Transverse colon (tissue), 4 donors: Measurements from ENCODE around the gene AGAP1. TPM values are rescaled to one million over a fixed set of nuclear protein-coding genes. Genes with fewer than 3 reads are reported as not detected.

Experiments
- DNase-seq: peaks from one replicate; pipeline ENCODE4 v3.0.0-alpha.2; 2019
- H3K27ac ChIP-seq, 4 donors: fragments of 200-600 bp; sonication (generic); 2 replicates each; pipeline ENCODE4 v1.5.1; 2016 to 2018; ENCODE audit warnings: inconsistent platforms in 4 of 4
- H3K27me3 ChIP-seq: fragments of 200-600 bp; sonication (generic); 2 replicates; pipeline ENCODE4 v1.5.1; 2017; ENCODE audit warnings: inconsistent platforms
- H3K36me3 ChIP-seq, 4 donors: fragments of 200-600 bp; sonication (generic); 2 replicates each; pipeline ENCODE4 v1.5.1; 2017 to 2019; ENCODE audit warnings: inconsistent platforms in 4 of 4
- H3K4me1 ChIP-seq, 4 donors: fragments of 200-600 bp; sonication (generic); 2 replicates each; pipeline ENCODE4 v1.5.1; 2017 to 2020; ENCODE audit warnings: inconsistent platforms in 4 of 4
- H3K4me3 ChIP-seq, 4 donors: fragments of 200-600 bp; sonication (generic); 1 replicate in 1 of 4; 2 replicates in 3 of 4; pipeline versions ENCODE4 v1.5.1 to v1.6.1; 2017 to 2019; ENCODE audit warnings: inconsistent platforms in 4 of 4
- H3K9me3 ChIP-seq, 2 donors: fragments of 200-600 bp; sonication (generic); 2 replicates each; pipeline ENCODE4 v1.5.1; 2017 to 2019; ENCODE audit warnings: inconsistent platforms in 2 of 2
- EP300 ChIP-seq: sonication (generic); formaldehyde crosslinking; IDR thresholded peaks from one replicate; pipeline ENCODE4 v1.6.1; 2017; ENCODE audit warnings: antibody characterized with exemption, low read depth
- POLR2A ChIP-seq: fragments of 450-650 bp; IDR thresholded peaks from one replicate; pipeline ENCODE4 v1.6.1; 2016; ENCODE audit warnings: antibody characterized with exemption, mild to moderate bottlenecking, moderate library complexity
- POLR2AphosphoS5 ChIP-seq, 3 donors: sonication (generic); formaldehyde crosslinking; IDR thresholded peaks; one replicate each; pipeline ENCODE4 v1.6.1; 2016; ENCODE audit warnings: antibody characterized with exemption in 3 of 3
- WGBS, 2 donors: methylation state at CpG; one replicate each; pipeline ENCODE4 v1.1.5; 2018; ENCODE audit warnings: low coverage in 1 of 2; 5-methylcytosine and 5-hydroxymethylcytosine counted together
- in situ Hi-C, 4 donors: fragments of 200-750 bp; cut with MboI; loops; one replicate each; pipeline versions ENCODE4 v1.15.0 to v1.15.1; 2017; ENCODE audit warnings: low sequenced_read_pairs in 3 of 4, low pct_ligation_motif_present in 1 of 4, low pct_unique_long_range_greater_than_20kb in 1 of 4
- intact Hi-C: fragments of 100-400 bp; cut with DNase I; formaldehyde crosslinking; loops from one replicate; pipeline ENCODE4 v1.15.1; 2023; ENCODE audit warnings: low total_unique reads
- total RNA-seq, 4 donors: library from RNA; depleted of rRNA; stranded (reverse); fragments of >200 nt; gene quantifications; one replicate each; pipeline ENCODE4 v1.1.0, GENCODE V29; 2016
- TF ChIP-seq, protein P1 (sequence below), 5 experiments: fragments of 200-600 bp in 3 of 5; fragments of 450-650 bp in 2 of 5; sonication (generic) in 3 of 5; IDR thresholded peaks; 1 replicate in 2 of 5; 2 replicates in 3 of 5; pipeline ENCODE4 v1.5.1; 2016 to 2017; ENCODE audit warnings: antibody characterized with exemption in 5 of 5, inconsistent platforms in 3 of 5, mild to moderate bottlenecking in 2 of 5, moderate library complexity in 1 of 5

The AGAP1 gene
- total RNA-seq, 4 donors from 2014 or later, result 56.1 to 96.9 (median 71.2) TPM

DNA sequence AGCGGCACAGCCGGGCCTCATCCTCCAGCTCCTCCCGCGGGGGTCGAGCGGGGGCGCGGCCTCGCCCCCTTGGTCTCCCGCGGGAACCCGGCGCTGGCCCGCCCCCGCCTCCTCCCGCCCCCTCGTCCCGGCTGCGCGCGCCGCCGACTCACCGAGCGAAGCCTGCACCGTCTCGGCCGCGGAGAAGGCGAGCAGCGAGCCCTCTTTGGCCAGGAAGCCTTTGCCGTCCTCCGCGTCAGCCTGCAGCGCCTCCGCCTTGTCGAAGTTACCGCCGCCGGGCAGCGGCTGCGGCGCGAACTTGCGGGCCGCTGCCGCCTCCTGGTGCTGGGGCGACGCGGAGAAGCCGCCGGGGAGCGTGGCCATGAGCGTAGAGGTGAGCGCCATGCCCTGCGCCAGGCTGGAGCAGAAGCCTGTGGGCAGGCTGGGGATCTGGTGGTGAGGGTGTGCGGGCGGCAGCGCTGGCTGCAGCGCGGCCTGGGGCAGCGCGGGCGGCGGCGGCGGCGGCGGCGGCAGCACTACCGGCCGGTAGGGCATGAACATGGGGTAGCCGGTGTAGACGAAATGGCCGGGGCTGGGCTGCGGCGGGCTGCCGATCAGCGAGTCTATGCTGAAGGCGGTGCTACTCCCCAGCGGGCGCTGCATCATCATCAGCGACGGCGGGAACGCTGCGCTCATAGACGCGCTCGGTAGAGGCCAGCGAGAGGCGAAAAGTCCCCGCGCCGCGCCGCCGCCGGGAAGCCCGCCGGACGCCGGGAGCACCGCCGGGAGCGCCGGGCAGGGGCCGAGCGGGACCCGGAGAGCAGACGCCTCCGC lies 673.7 kb downstream of the AGAP1 start:
- Histone ChIP-seq H3K4me1 (peaks cover 11 to 73% (median 58%) of the 10 kb centered on the region in 4 donors), H3K4me3 (peak overlapping the region in 3 of 4 donors; percentile 8 to 42 (median 32)), H3K9me3 (no peaks in the 10 kb centered on the region), H3K27me3 (peaks cover 100% of the 10 kb centered on the region), H3K27ac (no peak overlapping the region), H3K36me3 (no peaks in the 10 kb centered on the region)
- DNase-seq, result no peak
- no peak for TF ChIP-seq POLR2AphosphoS5 (IDR thresholded peaks at IDR 0.05)
- TF ChIP-seq EP300, result no peak
- TF ChIP-seq POLR2A, result no peak
- TF ChIP-seq, protein P1, sequence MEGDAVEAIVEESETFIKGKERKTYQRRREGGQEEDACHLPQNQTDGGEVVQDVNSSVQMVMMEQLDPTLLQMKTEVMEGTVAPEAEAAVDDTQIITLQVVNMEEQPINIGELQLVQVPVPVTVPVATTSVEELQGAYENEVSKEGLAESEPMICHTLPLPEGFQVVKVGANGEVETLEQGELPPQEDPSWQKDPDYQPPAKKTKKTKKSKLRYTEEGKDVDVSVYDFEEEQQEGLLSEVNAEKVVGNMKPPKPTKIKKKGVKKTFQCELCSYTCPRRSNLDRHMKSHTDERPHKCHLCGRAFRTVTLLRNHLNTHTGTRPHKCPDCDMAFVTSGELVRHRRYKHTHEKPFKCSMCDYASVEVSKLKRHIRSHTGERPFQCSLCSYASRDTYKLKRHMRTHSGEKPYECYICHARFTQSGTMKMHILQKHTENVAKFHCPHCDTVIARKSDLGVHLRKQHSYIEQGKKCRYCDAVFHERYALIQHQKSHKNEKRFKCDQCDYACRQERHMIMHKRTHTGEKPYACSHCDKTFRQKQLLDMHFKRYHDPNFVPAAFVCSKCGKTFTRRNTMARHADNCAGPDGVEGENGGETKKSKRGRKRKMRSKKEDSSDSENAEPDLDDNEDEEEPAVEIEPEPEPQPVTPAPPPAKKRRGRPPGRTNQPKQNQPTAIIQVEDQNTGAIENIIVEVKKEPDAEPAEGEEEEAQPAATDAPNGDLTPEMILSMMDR (IDR thresholded peaks at IDR 0.05), result peak in 1 of 5 experiments; percentile 17
- 28% methylated on average over 24 of the region's 112 CpGs; no CpG with 5 or more reads in 1 of the 2 donors for WGBS, 2 donors
- in situ Hi-C loops, result no loop called here
- intact Hi-C loops, result no loop called here

DNA sequence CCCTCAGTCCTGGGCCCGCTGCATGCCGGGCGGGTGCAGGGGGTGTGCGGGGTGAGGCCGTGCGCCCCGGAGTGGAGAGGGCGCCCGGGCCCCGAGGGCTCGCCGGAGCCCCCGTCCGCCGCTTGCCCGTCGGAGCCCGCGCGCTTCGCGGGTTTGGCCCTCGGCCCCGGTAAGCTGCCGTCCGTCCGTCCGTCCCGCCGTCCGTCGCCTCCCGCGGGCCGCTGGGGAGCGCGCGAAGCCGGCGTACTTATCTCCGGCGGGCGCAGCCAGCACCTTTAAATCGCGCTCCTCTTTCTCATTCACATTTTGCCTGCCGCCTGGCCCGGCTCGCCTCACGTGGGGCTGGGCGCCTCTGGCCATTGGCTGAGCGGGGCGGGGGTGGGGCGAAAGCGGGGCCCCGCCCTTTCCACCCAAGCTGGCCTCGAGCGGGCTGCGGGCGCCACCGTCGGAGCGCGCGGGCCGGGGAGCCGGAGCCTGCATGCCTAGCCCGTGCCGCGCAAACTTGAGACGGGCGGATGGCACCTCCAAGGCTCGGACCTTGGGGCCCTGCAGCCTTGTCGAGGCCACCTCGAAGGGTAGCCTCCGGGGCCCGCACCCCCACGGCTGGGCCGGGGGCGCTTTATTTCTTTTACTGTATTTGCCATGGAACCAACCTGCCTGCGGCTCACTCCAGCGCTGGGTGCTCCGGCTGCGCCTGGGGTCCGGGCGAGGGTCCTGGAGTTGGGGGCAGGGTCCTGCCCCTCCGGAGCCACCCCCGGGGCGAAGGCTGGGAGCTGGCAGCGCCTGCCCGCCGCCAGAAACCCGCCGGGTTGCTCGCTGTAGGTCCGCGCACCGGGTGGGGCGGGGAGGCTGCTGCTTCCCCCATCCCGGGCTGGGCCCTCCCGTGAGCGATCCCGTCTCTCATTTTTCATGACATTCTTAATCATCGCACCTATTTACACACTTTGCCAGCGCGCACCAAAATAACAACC lies 674.6 kb downstream of the AGAP1 start, which contains the start of gene GBX2:
Gene GBX2 (minus strand): TSS at position 277 of the 971 bp plus-strand sequence. CDS start 415 bp downstream, outside the sequence.
- DNase-seq, result peak; percentile 28
- intact Hi-C loops, result no loop called here
- Histone ChIP-seq H3K4me1 (peaks cover 11 to 78% (median 57%) of the 10 kb centered on the region in 4 donors), H3K27me3 (peaks cover 100% of the 10 kb centered on the region), H3K4me3 (peak within 1 kb of the TSS in 3 of 4 donors; percentile 8 to 42 (median 32)), H3K36me3 (no peaks in the 10 kb centered on the region), H3K9me3 (no peaks in the 10 kb centered on the region), H3K27ac (no peak within 1 kb of the TSS)
- in situ Hi-C loops, result no loop called here
- TF ChIP-seq EP300 (no peak), POLR2AphosphoS5 (IDR thresholded peaks at IDR 0.05) (no peak), POLR2A (no peak)
- TF ChIP-seq, protein P1 (IDR thresholded peaks at IDR 0.05), result no peak
- WGBS, 2 donors, result 20% methylated on average over 87 of the region's 105 CpGs; no CpG with 5 or more reads in 1 of the 2 donors

DNA sequence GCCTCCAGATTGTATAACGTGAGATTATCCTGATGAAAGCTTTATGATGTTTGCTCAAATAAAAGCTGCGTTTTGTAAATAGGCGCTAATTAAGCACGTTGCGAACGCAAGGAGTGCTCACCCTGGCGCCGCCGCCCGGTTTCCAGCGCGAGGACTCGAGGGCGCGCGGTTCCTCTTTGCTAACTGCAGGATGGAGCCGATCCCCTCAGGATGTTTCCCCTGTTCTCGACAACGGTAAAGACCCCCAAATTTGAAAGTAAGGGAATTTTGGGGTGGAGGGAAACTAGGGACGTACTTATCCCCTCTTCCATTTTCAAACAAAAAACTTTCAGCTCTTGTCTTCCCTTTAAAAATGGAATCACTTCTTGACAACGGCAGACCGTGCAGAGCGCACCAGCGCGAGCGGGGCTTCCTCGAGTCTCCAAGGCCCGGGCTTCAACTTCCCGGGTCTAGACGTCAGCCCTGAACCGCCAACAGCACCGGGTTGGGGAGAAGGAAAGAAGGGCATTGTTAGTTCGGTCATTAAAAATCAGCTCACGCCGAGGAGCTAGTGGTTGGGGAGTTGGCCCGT lies 675.4 kb downstream of the AGAP1 start:
- H3K27me3 ChIP-seq, result peaks cover 100% of the 10 kb centered on the region
- no peaks in the 10 kb centered on the region for H3K36me3 ChIP-seq
- no peak overlapping the region for H3K4me3 ChIP-seq
- no peak overlapping the region for H3K27ac ChIP-seq
- no peak for TF ChIP-seq POLR2AphosphoS5 (IDR thresholded peaks at IDR 0.05)
- no peak for TF ChIP-seq EP300
- TF ChIP-seq POLR2A, result no peak
- TF ChIP-seq, protein P1 (IDR thresholded peaks at IDR 0.05), result no peak
- peaks cover 6 to 77% (median 54%) of the 10 kb centered on the region in 4 donors for H3K4me1 ChIP-seq
- intact Hi-C loops (no loop called here), in situ Hi-C loops (no loop called here)
- H3K9me3 ChIP-seq, result no peaks in the 10 kb centered on the region
- WGBS, 2 donors, result 10 to 16% methylated on average over 13 to 36 of the region's 36 CpGs
- no peak for DNase-seq
